ENCODE data around the gene RAB14. TPM values are rescaled to one million over a fixed set of nuclear protein-coding genes. Genes with fewer than 3 reads are reported as not detected.
"Not testable (repeated sequence)": the region's sequence is repeated elsewhere in the genome, so short reads cannot be mapped to it uniquely, and the experiment has no call there.

The RAB14 gene
- total RNA-seq, 1 donor from 2014 or later, result 29.0 TPM

GRCh38 chr9:121135642-121136041 is 66.0 kb downstream of the RAB14 start:
- no peaks in the 10 kb centered on the region for H3K27me3 ChIP-seq
- TF ChIP-seq CTCF (IDR thresholded peaks at IDR 0.05), result no peak
- TF ChIP-seq POLR2A (IDR thresholded peaks at IDR 0.05), result no peak
- TF ChIP-seq POLR2AphosphoS5 (IDR thresholded peaks at IDR 0.05; ENCODE audit: insufficient read depth in 1 of 2, low read depth in 1 of 2), result no peak
- no peak overlapping the region for H3K27ac ChIP-seq
- H3K4me3 ChIP-seq, result no peak overlapping the region
- peaks cover 0 to 24% of the 10 kb centered on the region in 2 donors for H3K36me3 ChIP-seq
- peaks cover 5% of the 10 kb centered on the region for H3K4me1 ChIP-seq
- no peaks in the 10 kb centered on the region for H3K9me3 ChIP-seq
- intact Hi-C loops (cut with DNase I), result no loop called here
- no peak for DNase-seq (ENCODE audit: extremely low spot score in 2 of 2)

DNA sequence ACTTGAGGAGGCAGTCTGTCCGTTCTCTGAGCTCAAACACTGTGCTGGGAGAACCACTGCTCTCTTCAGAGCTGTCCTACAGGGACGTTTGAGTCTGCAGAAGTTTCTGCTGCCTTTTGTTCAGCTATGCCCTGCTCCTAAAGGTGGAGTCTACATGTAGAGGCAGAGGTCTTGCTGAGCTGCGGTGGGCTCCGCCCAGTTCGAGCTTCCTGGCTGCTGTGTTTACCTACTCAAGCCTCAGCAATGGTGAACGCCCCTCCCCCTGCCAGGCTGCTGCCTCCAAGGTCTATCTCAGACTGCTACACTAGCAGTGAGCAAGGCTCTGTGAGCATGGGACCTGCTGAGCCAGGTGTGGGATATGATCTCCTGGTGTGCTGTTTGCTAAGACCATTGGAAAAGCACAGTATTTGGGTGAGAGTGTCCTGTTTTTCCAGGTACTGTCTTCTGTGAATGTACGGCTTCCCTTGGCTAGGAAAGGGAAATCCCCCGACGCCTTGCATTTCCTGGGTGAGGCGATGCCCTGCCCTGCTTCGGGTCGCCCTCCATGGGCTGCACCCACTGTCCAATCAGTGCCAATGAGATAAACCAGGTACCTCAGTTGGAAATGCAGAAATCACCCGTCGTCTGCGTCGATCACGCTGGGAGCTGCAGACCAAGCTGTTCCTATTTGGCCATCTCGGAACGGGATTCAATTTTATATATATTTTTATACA is 68.4 kb downstream of the RAB14 start:
- no peak overlapping the region for H3K4me3 ChIP-seq
- no peaks in the 10 kb centered on the region for H3K9me3 ChIP-seq
- peaks cover 0 to under 1% of the 10 kb centered on the region in 2 donors for H3K36me3 ChIP-seq
- no peak overlapping the region for H3K27ac ChIP-seq
- DNase-seq (ENCODE audit: extremely low spot score in 2 of 2), result no peak
- H3K27me3 ChIP-seq, result no peaks in the 10 kb centered on the region
- H3K4me1 ChIP-seq, result peaks cover 5% of the 10 kb centered on the region
- TF ChIP-seq POLR2A (IDR thresholded peaks at IDR 0.05), result no peak
- TF ChIP-seq CTCF (IDR thresholded peaks at IDR 0.05), result no peak
- TF ChIP-seq POLR2AphosphoS5 (IDR thresholded peaks at IDR 0.05; ENCODE audit: insufficient read depth in 1 of 2, low read depth in 1 of 2), result no peak
- intact Hi-C loops (cut with DNase I), result no loop called here

DNA sequence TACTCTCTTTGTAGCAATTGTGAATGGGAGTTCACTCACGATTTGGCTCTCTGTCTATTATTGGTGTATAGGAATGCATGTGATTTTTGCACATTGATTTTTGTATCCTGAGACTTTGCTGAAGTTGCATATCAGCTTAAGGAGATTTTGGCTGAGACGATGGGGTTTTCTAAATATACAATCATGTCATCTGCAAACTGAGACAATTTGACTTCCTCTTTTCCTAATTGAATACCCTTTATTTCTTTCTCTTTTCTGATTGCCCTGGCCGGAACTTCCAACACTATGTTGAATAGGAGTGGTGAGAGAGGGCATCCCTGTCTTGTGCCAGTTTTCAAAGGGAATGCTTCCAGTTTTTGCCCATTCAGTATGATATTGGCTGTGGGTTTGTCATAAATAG is 72.3 kb downstream of the RAB14 start:
- H3K36me3 ChIP-seq; H3K9me3 ChIP-seq; H3K27ac ChIP-seq; H3K27me3 ChIP-seq; H3K4me3 ChIP-seq; H3K4me1 ChIP-seq; DNase-seq (ENCODE audit: extremely low spot score in 2 of 2); intact Hi-C loops (cut with DNase I): not testable (repeated sequence)

Small RNA genes within 50 kb of the gene (small RNA-seq; reads per million reads assigned to genes)
- gene RN7SL181P, result not detected

Other genes starting within 250 kb of the RAB14 start
- gene C5, start 151.6 kb downstream of the RAB14 start, total RNA-seq, result 2.0 TPM
- gene CNTRL, start 126.9 kb downstream of the RAB14 start, total RNA-seq, result 13.8 TPM
- gene GSN, start 66.3 kb upstream of the RAB14 start, total RNA-seq, result 2,053 TPM
- gene STOM, start 168.4 kb upstream of the RAB14 start, total RNA-seq, result 263 TPM